Adipose tissue (tissue), 3 donors: ENCODE results near the gene KCTD7. TPM values are rescaled to one million over a fixed set of nuclear protein-coding genes. Genes with fewer than 3 reads are reported as not detected.

Source experiments
- polyA plus RNA-seq, 3 donors: library from polyadenylated mRNA; stranded (reverse); fragments of 200-250 nt; gene quantifications; one replicate each; pipeline ENCODE4 v1.2.3, GENCODE V29; 2013
- donor health status: healthy with polysubstance abuse.
- donor health status: Bipolar disorder and iron deficiency.
- donor health status: healthy.

The KCTD7 gene
- polyA plus RNA-seq, 3 donors: 2.7 to 8.1 (median 4.3) TPM

Other genes starting within 250 kb of the KCTD7 start
- 10 to 100 TPM in 2 of 3 donors, 1 to 10 TPM in 1; 9.5 to 26.2 (median 14.1) TPM for gene RABGEF1, start 111.9 kb downstream of the KCTD7 start, polyA plus RNA-seq